HepG2 (cell line): ENCODE data around the gene RASA3.

Experiments used
- JUN ChIP-seq: sonication (generic); formaldehyde crosslinking; IDR thresholded peaks from 2 replicates; pipeline ENCODE4 v1.4.0; 2020; ENCODE audit warnings: mild to moderate bottlenecking, missing genetic modification reagents
- ZBTB7B ChIP-seq: sonication (generic); formaldehyde crosslinking; IDR thresholded peaks from 2 replicates; pipeline ENCODE4 v1.4.0; 2020; ENCODE audit warnings: missing genetic modification reagents
- ZSCAN29 ChIP-seq: sonication (generic); formaldehyde crosslinking; conservative IDR thresholded peaks from 2 replicates; pipeline ENCODE4 v1.4.0; 2020; ENCODE audit warnings: mild to moderate bottlenecking, missing genetic modification reagents
- TF ChIP-seq, protein P1 (sequence below): sonication (generic); formaldehyde crosslinking; IDR thresholded peaks from 2 replicates; pipeline ENCODE4 v1.5.0; 2020; ENCODE audit warnings: mild to moderate bottlenecking, missing genetic modification reagents, moderate library complexity
- TF ChIP-seq, protein P2 (sequence below): sonication (generic); formaldehyde crosslinking; IDR thresholded peaks from 2 replicates; pipeline ENCODE4 v1.5.0; 2020; ENCODE audit warnings: missing genetic modification reagents, mild to moderate bottlenecking, borderline replicate concordance

DNA sequence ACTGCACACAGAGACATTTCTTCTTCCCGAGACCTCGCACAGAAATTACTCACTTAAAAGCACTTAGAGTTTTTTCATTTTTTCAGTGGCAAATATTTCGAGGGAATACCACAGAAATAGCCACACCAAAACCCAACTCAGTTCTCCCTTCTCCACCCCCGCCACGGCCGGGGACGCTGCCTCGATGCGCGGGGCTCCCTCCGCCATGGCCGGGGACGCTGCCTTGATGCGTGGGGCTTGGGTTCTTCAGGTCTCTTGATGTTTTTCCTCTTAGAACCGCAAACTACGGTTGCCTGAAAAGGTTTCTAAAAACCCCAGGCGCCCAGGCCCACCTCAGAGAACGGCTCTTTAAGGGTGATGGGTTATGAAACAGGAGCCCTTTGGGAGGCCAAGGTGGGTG is 71.4 kb downstream of the RASA3 start:
- TF ChIP-seq JUN (CRISPR knock-in tag): no peak
- TF ChIP-seq, protein P1, sequence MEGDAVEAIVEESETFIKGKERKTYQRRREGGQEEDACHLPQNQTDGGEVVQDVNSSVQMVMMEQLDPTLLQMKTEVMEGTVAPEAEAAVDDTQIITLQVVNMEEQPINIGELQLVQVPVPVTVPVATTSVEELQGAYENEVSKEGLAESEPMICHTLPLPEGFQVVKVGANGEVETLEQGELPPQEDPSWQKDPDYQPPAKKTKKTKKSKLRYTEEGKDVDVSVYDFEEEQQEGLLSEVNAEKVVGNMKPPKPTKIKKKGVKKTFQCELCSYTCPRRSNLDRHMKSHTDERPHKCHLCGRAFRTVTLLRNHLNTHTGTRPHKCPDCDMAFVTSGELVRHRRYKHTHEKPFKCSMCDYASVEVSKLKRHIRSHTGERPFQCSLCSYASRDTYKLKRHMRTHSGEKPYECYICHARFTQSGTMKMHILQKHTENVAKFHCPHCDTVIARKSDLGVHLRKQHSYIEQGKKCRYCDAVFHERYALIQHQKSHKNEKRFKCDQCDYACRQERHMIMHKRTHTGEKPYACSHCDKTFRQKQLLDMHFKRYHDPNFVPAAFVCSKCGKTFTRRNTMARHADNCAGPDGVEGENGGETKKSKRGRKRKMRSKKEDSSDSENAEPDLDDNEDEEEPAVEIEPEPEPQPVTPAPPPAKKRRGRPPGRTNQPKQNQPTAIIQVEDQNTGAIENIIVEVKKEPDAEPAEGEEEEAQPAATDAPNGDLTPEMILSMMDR (CRISPR knock-in tag): no peak
- TF ChIP-seq ZSCAN29: no peak
- no peak for TF ChIP-seq ZBTB7B (CRISPR knock-in tag)
- TF ChIP-seq, protein P2, sequence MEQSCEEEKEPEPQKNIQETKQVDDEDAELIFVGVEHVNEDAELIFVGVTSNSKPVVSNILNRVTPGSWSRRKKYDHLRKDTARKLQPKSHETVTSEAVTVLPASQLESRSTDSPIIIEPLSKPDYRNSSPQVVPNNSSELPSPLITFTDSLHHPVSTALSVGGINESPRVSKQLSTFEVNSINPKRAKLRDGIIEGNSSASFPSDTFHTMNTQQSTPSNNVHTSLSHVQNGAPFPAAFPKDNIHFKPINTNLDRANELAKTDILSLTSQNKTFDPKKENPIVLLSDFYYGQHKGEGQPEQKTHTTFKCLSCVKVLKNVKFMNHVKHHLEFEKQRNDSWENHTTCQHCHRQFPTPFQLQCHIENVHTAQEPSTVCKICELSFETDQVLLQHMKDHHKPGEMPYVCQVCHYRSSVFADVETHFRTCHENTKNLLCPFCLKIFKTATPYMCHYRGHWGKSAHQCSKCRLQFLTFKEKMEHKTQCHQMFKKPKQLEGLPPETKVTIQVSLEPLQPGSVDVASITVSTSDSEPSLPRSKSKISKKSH (CRISPR knock-in tag): no peak
